GM10847 (cell line): ENCODE measurements around the gene SUN2.

ENCODE experiments used
- POLR2A ChIP-seq: IDR thresholded peaks from 2 replicates; pipeline ENCODE4 v1.6.1; 2011; ENCODE audit not compliant: insufficient read length; ENCODE audit errors: extremely low read depth

The SUN2 gene

GRCh38 chr22:38750104-38750503, 5.7 kb downstream of the SUN2 start:
- TF ChIP-seq POLR2A: no peak

GRCh38 chr22:38748487-38749136, 7.2 kb downstream of the SUN2 start:
- TF ChIP-seq POLR2A: no peak

GRCh38 chr22:38745676-38746460, 9.9 kb downstream of the SUN2 start:
- no peak for TF ChIP-seq POLR2A

GRCh38 chr22:38744981-38745380, 10.8 kb downstream of the SUN2 start:
- no peak for TF ChIP-seq POLR2A

- no peak for TF ChIP-seq POLR2A
Measured at GRCh38 chr22:38742176-38742942, 13.4 kb downstream of the SUN2 start.

GRCh38 chr22:38741576-38741975, 14.2 kb downstream of the SUN2 start:
- no peak for TF ChIP-seq POLR2A

GRCh38 chr22:38741166-38741565, 14.6 kb downstream of the SUN2 start:
- TF ChIP-seq POLR2A: no peak

GRCh38 chr22:38740754-38741153, 15.0 kb downstream of the SUN2 start:
- TF ChIP-seq POLR2A: no peak

GRCh38 chr22:38740116-38740723, 15.6 kb downstream of the SUN2 start:
- no peak for TF ChIP-seq POLR2A

- TF ChIP-seq POLR2A: no peak
Measured at GRCh38 chr22:38739300-38740055, 16.3 kb downstream of the SUN2 start.

GRCh38 chr22:38738475-38739070, 17.2 kb downstream of the SUN2 start:
- TF ChIP-seq POLR2A: peak; percentile 14

GRCh38 chr22:38737302-38738060, 18.3 kb downstream of the SUN2 start:
- no peak for TF ChIP-seq POLR2A

GRCh38 chr22:38736257-38736570, 19.6 kb downstream of the SUN2 start:
- TF ChIP-seq POLR2A: no peak
